WTC11 (cell line): ENCODE data around the gene SYT7.

Experiments used
- CREM ChIP-seq: sonication (generic); formaldehyde crosslinking; IDR thresholded peaks from 2 replicates; pipeline ENCODE4 v1.8.1; 2022; ENCODE audit warnings: mild to moderate bottlenecking, missing genetic modification reagents, moderate library complexity
- NFATC4 ChIP-seq: fragments of 250-450 bp; sonication (Bioruptor Pico); IDR thresholded peaks from 2 replicates; pipeline ENCODE4 v1.9.0; 2021; ENCODE audit warnings: mild to moderate bottlenecking
- TCF7 ChIP-seq: sonication (generic); formaldehyde crosslinking; IDR thresholded peaks from 2 replicates; pipeline ENCODE4 v1.8.0; 2022; ENCODE audit warnings: mild to moderate bottlenecking, low read depth, missing genetic modification reagents, moderate library complexity
- TEAD4 ChIP-seq: sonication (generic); formaldehyde crosslinking; IDR thresholded peaks from 2 replicates; pipeline ENCODE4 v1.8.0; 2022; ENCODE audit warnings: mild to moderate bottlenecking, missing genetic modification reagents
- ZNF263 ChIP-seq: sonication (generic); formaldehyde crosslinking; IDR thresholded peaks from 2 replicates; pipeline ENCODE4 v1.8.1; 2022; ENCODE audit warnings: low read depth, mild to moderate bottlenecking, moderate library complexity, missing genetic modification reagents
- TF ChIP-seq, protein P1 (sequence below): fragments of 200-600 bp; IDR thresholded peaks from 2 replicates; pipeline ENCODE4 v1.8.0; 2022; ENCODE audit warnings: antibody characterized with exemption
- TF ChIP-seq, protein P2 (sequence below): sonication (generic); formaldehyde crosslinking; IDR thresholded peaks from 2 replicates; pipeline ENCODE4 v1.8.1; 2023; ENCODE audit warnings: mild to moderate bottlenecking, missing genetic modification reagents, moderate library complexity
- TF ChIP-seq, protein P3 (sequence below): sonication (generic); formaldehyde crosslinking; IDR thresholded peaks from 2 replicates; pipeline ENCODE4 v1.8.1; 2023; ENCODE audit warnings: mild to moderate bottlenecking, missing genetic modification reagents

DNA sequence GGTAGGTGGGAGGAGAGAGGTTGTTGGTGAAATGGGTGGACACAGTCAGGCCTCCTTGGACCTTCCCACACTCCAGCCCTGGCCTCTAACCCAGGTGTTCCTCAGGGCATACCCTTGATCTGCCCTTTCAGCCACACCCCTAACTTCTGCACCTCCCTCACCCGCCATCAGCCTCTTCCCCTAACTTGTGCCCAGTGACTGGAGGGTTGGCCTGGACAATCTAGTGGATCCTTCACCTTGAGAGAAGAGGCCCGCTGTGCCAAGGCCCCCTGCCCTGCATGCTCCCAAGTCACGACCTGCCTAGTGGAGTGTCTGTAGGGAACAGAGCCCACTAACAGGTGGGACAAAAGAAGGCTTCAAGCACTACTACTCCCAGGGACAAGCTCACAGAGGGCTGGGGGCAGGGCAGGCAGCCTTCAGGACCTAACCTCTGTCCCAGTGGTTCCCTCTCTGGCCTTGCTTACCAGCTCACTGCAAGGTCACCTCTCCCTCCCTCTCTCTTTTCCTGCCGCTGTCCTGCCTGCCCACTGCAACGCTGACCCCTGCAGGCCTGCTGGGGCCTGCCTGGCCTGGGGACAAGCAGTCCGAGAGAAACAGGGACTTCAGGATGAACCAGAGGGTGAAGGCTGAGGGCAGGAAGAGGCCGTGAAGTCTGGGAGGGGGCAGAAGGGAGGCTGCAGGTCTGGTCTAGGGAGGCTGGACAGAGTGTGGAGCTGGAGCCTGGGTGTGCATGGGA, 3.3 kb downstream of the SYT7 start:
- no peak for TF ChIP-seq CREM (CRISPR knock-in tag)
- TF ChIP-seq, protein P1, sequence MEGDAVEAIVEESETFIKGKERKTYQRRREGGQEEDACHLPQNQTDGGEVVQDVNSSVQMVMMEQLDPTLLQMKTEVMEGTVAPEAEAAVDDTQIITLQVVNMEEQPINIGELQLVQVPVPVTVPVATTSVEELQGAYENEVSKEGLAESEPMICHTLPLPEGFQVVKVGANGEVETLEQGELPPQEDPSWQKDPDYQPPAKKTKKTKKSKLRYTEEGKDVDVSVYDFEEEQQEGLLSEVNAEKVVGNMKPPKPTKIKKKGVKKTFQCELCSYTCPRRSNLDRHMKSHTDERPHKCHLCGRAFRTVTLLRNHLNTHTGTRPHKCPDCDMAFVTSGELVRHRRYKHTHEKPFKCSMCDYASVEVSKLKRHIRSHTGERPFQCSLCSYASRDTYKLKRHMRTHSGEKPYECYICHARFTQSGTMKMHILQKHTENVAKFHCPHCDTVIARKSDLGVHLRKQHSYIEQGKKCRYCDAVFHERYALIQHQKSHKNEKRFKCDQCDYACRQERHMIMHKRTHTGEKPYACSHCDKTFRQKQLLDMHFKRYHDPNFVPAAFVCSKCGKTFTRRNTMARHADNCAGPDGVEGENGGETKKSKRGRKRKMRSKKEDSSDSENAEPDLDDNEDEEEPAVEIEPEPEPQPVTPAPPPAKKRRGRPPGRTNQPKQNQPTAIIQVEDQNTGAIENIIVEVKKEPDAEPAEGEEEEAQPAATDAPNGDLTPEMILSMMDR: no peak
- TF ChIP-seq, protein P2, sequence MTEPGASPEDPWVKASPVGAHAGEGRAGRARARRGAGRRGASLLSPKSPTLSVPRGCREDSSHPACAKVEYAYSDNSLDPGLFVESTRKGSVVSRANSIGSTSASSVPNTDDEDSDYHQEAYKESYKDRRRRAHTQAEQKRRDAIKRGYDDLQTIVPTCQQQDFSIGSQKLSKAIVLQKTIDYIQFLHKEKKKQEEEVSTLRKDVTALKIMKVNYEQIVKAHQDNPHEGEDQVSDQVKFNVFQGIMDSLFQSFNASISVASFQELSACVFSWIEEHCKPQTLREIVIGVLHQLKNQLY (CRISPR knock-in tag): no peak
- TF ChIP-seq, protein P3, sequence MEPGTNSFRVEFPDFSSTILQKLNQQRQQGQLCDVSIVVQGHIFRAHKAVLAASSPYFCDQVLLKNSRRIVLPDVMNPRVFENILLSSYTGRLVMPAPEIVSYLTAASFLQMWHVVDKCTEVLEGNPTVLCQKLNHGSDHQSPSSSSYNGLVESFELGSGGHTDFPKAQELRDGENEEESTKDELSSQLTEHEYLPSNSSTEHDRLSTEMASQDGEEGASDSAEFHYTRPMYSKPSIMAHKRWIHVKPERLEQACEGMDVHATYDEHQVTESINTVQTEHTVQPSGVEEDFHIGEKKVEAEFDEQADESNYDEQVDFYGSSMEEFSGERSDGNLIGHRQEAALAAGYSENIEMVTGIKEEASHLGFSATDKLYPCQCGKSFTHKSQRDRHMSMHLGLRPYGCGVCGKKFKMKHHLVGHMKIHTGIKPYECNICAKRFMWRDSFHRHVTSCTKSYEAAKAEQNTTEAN (CRISPR knock-in tag): no peak
- TF ChIP-seq NFATC4: no peak
- TF ChIP-seq TEAD4: no peak
- TF ChIP-seq TCF7 (CRISPR knock-in tag): no peak
- no peak for TF ChIP-seq ZNF263 (CRISPR knock-in tag)
